Fibroblast of lung (primary cell): ENCODE measurements around the gene CST5. TPM values are rescaled to one million over a fixed set of nuclear protein-coding genes. Genes with fewer than 3 reads are reported as not detected.

Experiments
- DNase-seq, 2 donors: peaks; one replicate each; pipeline versions ENCODE4 v3.0.0 to v3.0.0-alpha.2; 2010; ENCODE audit warnings: low read depth in 2 of 2
- H2AFZ ChIP-seq: 2 replicates; pipeline ENCODE4 v1.5.1; 2012; ENCODE audit warnings: low read length, control low read depth, inconsistent platforms
- H3K27ac ChIP-seq: 2 replicates; pipeline ENCODE4 v1.5.1; 2011; ENCODE audit warnings: low read length, control low read depth; ENCODE audit not compliant: insufficient read depth
- H3K27me3 ChIP-seq: 2 replicates; pipeline ENCODE4 v1.5.1; 2011; ENCODE audit warnings: mild to moderate bottlenecking, low read length; ENCODE audit not compliant: control insufficient read depth, insufficient read depth
- H3K36me3 ChIP-seq: 2 replicates; pipeline ENCODE4 v1.5.1; 2011; ENCODE audit warnings: low read length; ENCODE audit not compliant: control insufficient read depth, insufficient read depth
- H3K4me1 ChIP-seq: 2 replicates; pipeline ENCODE4 v1.5.1; 2011; ENCODE audit warnings: low read length; ENCODE audit not compliant: control insufficient read depth, insufficient read depth; ENCODE audit errors: extremely low read depth
- H3K4me2 ChIP-seq: 2 replicates; pipeline ENCODE4 v1.5.1; 2011; ENCODE audit warnings: low read length, control low read depth; ENCODE audit not compliant: insufficient read depth; ENCODE audit errors: extremely low read depth
- H3K4me3 ChIP-seq, 4 experiments: fragments of 200-600 bp in 1 of 4; sonication (generic) in 1 of 4; replicated peaks in 1 of 4; 2 replicates each; pipeline ENCODE4 v1.5.1; 2011 to 2016; ENCODE audit warnings: low read length in 4 of 4, low read depth in 3 of 4, mild to moderate bottlenecking in 3 of 4, control low read depth in 2 of 4, inconsistent platforms in 1 of 4, mixed read lengths in 1 of 4; ENCODE audit not compliant: insufficient read depth in 1 of 4; ENCODE audit errors: control extremely low read depth in 1 of 4
- H3K79me2 ChIP-seq: 2 replicates; pipeline ENCODE4 v1.5.1; 2012; ENCODE audit warnings: mild to moderate bottlenecking, low read length, inconsistent platforms; ENCODE audit not compliant: control insufficient read depth, insufficient read depth
- H3K9ac ChIP-seq: 2 replicates; pipeline ENCODE4 v1.5.1; 2011; ENCODE audit warnings: mild to moderate bottlenecking, low read length, control low read depth; ENCODE audit not compliant: insufficient read depth
- H3K9me3 ChIP-seq: 2 replicates; pipeline ENCODE4 v1.5.1; 2012; ENCODE audit warnings: low read depth, low read length; ENCODE audit not compliant: control insufficient read depth, insufficient read depth
- H4K20me1 ChIP-seq: 2 replicates; pipeline ENCODE4 v1.5.1; 2011; ENCODE audit warnings: low read length; ENCODE audit not compliant: control insufficient read depth, insufficient read depth; ENCODE audit errors: extremely low read depth
- EZH2 ChIP-seq: IDR thresholded peaks from 2 replicates; pipeline ENCODE4 v1.5.1; 2012; ENCODE audit warnings: low read length, control low read depth, mild to moderate bottlenecking; ENCODE audit errors: missing control alignments
- polyA plus RNA-seq, 2 donors: library from polyadenylated mRNA; depleted of rRNA in 1 of 2; stranded (reverse) in 1 of 2; unstranded in 1 of 2; fragments of >200 nt; gene quantifications; 2 replicates each; pipeline ENCODE4 v1.2.1, GENCODE V29; 2011 to 2012; ENCODE audit warnings: missing spikeins in 1 of 2
- total RNA-seq: library from RNA; depleted of rRNA; stranded (reverse); fragments of >200 nt; gene quantifications from 2 replicates; pipeline ENCODE4 v1.2.1, GENCODE V29; 2014
- TF ChIP-seq, protein P1 (sequence below), 2 donors: IDR thresholded peaks in 1 of 2; conservative IDR thresholded peaks in 1 of 2; 1 replicate in 1 of 2; 2 replicates in 1 of 2; pipeline ENCODE4 v1.5.1; 2011 to 2012; ENCODE audit warnings: low read length in 2 of 2, control low read depth in 1 of 2, inconsistent platforms in 1 of 2, low read depth in 1 of 2, mild to moderate bottlenecking in 1 of 2

The CST5 gene
- total and polyA plus RNA-seq, 2 donors (not counting 1 experiment from before 2014, with no cell fraction given): not detected

DNA sequence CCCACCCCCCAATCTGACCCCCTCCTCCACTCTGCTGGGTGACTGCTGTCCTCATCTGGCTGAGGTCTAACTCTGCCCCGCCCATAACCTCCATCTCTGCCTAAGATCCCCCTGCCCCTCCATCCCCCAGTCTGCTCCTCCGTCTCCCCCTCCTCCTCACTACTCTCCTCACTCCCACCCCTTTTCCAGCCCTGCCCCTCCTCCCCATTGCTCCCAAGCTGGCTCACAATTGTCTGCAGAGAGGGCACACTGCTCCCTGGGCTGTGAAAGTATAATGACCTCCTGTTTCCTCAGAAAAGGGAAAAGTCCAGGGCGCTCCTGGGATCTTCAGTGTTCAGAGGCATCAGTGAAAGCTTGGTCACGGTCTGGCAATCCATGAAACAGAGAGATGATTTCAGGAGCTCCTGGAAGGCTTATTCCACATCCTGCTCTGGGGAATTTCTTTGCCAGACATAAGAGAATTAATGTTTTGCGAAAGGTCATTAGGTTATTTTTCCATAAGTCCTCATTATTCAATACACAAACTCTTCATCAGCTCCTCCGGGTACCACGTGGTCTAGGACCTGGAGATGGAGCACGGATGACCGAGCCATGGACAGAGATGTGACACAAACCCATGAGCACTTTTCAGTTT lies 21.5 kb downstream of the CST5 start:
- H2AFZ ChIP-seq: no peak overlapping the region
- H3K27me3 ChIP-seq: no peaks in the 10 kb centered on the region
- no peak for DNase-seq
- no peaks in the 10 kb centered on the region for H3K36me3 ChIP-seq
- no peak overlapping the region for H3K27ac ChIP-seq
- H3K9ac ChIP-seq: no peak overlapping the region
- no peaks in the 10 kb centered on the region for H3K4me1 ChIP-seq
- no peaks in the 10 kb centered on the region for H4K20me1 ChIP-seq
- no peaks in the 10 kb centered on the region for H3K9me3 ChIP-seq
- no peaks in the 10 kb centered on the region for H3K79me2 ChIP-seq
- TF ChIP-seq, protein P1, sequence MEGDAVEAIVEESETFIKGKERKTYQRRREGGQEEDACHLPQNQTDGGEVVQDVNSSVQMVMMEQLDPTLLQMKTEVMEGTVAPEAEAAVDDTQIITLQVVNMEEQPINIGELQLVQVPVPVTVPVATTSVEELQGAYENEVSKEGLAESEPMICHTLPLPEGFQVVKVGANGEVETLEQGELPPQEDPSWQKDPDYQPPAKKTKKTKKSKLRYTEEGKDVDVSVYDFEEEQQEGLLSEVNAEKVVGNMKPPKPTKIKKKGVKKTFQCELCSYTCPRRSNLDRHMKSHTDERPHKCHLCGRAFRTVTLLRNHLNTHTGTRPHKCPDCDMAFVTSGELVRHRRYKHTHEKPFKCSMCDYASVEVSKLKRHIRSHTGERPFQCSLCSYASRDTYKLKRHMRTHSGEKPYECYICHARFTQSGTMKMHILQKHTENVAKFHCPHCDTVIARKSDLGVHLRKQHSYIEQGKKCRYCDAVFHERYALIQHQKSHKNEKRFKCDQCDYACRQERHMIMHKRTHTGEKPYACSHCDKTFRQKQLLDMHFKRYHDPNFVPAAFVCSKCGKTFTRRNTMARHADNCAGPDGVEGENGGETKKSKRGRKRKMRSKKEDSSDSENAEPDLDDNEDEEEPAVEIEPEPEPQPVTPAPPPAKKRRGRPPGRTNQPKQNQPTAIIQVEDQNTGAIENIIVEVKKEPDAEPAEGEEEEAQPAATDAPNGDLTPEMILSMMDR (conservative IDR thresholded peaks at IDR 0.05 in 1 of 2, IDR thresholded peaks at IDR 0.05 in 1 of 2; ENCODE audit: low read depth in 1 of 2, low read length in 2 of 2): no peak
- TF ChIP-seq EZH2: no peak
- H3K4me3 ChIP-seq: no peak overlapping the region
- no peak overlapping the region for H3K4me2 ChIP-seq

DNA sequence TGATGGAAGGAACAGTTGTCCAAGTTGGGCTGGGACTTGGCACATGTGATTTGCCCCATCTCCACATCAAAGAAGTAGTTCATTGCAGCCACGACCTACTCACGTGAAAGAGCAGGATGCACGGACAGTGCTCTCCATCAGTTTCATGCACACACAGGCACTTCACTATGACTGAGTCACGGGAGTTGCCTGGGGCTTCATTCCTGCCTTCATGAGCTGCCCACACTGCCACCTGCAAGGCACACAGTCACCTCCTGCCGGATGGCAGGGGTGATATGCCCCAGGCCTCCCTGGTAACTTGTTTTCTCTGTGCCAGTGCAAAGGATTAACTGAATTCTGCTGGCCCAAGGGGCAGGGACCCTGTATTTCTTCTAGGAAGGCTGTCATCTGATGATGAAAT lies 22.8 kb downstream of the CST5 start:
- Histone ChIP-seq H3K27me3 (no peaks in the 10 kb centered on the region), H3K27ac (no peak overlapping the region), H3K9me3 (no peaks in the 10 kb centered on the region), H3K79me2 (no peaks in the 10 kb centered on the region), H4K20me1 (no peaks in the 10 kb centered on the region), H3K4me2 (no peak overlapping the region), H3K9ac (no peak overlapping the region), H3K4me3 (no peak overlapping the region), H2AFZ (no peak overlapping the region), H3K4me1 (no peaks in the 10 kb centered on the region), H3K36me3 (no peaks in the 10 kb centered on the region)
- DNase-seq: no peak
- TF ChIP-seq, protein P1 (conservative IDR thresholded peaks at IDR 0.05 in 1 of 2, IDR thresholded peaks at IDR 0.05 in 1 of 2; ENCODE audit: low read depth in 1 of 2, low read length in 2 of 2): no peak
- TF ChIP-seq EZH2: no peak

DNA sequence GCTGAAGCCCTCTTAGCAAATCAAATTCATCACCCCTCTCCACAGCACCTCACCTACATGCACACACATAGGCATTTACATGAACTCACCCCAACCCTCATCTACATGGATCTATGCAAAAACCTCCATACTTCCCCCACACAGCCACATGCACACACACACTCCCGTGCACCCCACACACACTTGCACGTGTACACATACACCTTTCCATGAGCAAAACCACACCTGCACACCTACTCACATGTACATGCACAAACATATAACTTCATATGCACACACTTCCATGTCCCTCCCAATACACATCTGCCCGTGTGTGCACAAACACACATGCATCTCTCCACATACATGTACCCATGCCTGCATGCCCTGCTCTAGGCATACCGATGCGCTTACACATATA lies 23.3 kb downstream of the CST5 start:
- H3K27ac ChIP-seq: no peak overlapping the region
- TF ChIP-seq, protein P1 (conservative IDR thresholded peaks at IDR 0.05 in 1 of 2, IDR thresholded peaks at IDR 0.05 in 1 of 2; ENCODE audit: low read depth in 1 of 2, low read length in 2 of 2): no peak
- TF ChIP-seq EZH2: no peak
- DNase-seq: no peak
- H2AFZ ChIP-seq: no peak overlapping the region
- no peaks in the 10 kb centered on the region for H3K4me1 ChIP-seq
- H3K9ac ChIP-seq: no peak overlapping the region
- no peaks in the 10 kb centered on the region for H3K9me3 ChIP-seq
- H3K4me2 ChIP-seq: no peak overlapping the region
- H3K4me3 ChIP-seq: no peak overlapping the region
- no peaks in the 10 kb centered on the region for H3K27me3 ChIP-seq
- no peaks in the 10 kb centered on the region for H3K36me3 ChIP-seq
- no peaks in the 10 kb centered on the region for H3K79me2 ChIP-seq
- H4K20me1 ChIP-seq: no peaks in the 10 kb centered on the region
